Activated naive CD8-positive, alpha-beta T cell treated with anti-CD3 and anti-CD28 coated beads for 36 hours (primary cell): ENCODE measurements around the gene CCND2. TPM values are rescaled to one million over a fixed set of nuclear protein-coding genes. Genes with fewer than 3 reads are reported as not detected.
"Not testable (repeated sequence)": the region's sequence is repeated elsewhere in the genome, so short reads cannot be mapped to it uniquely, and the experiment has no call there.

Source experiments
- DNase-seq: peaks from one replicate; pipeline ENCODE4 v3.0.0; 2021
- H3K27ac Mint-ChIP-seq: one replicate; pipeline ENCODE4 v1.8.0; 2022; ENCODE audit warnings: mild to moderate bottlenecking, moderate library complexity, mixed read lengths
- H3K27me3 Mint-ChIP-seq: one replicate; pipeline ENCODE4 v1.8.0; 2022; ENCODE audit warnings: mild to moderate bottlenecking, mixed read lengths
- H3K36me3 Mint-ChIP-seq: one replicate; pipeline ENCODE4 v1.8.0; 2021; ENCODE audit warnings: mild to moderate bottlenecking, mixed read lengths
- H3K4me1 Mint-ChIP-seq: one replicate; pipeline ENCODE4 v1.8.0; 2021; ENCODE audit warnings: mixed read lengths
- H3K4me3 Mint-ChIP-seq: one replicate; pipeline ENCODE4 v1.8.0; 2022; ENCODE audit warnings: mild to moderate bottlenecking, moderate library complexity, mixed read lengths
- H3K9me3 Mint-ChIP-seq: one replicate; pipeline ENCODE4 v1.8.0; 2022; ENCODE audit warnings: mixed read lengths
- total RNA-seq, 2 experiments: library from RNA; stranded (reverse); gene quantifications; one replicate each; pipeline ENCODE4 v1.2.3, GENCODE V29; 2021

The CCND2 gene
- 100 to 1,000 TPM; 749 TPM for total RNA-seq

GRCh38 chr12:4273652-4274395 lies at the start of gene CCND2:
TSS of gene CCND2 (plus strand) at chr12:4273762. CDS start at chr12:4274041, 279 bp downstream.
- Mint-ChIP-seq H3K27me3 (no peaks in the 10 kb centered on the region), H3K4me3 (peak within 1 kb of the TSS; percentile 97), H3K9me3 (no peaks in the 10 kb centered on the region), H3K4me1 (peaks cover 27% of the 10 kb centered on the region), H3K27ac (peak within 1 kb of the TSS; percentile 100), H3K36me3 (peaks cover 48% of the 10 kb centered on the region)
- peak; percentile 84 for DNase-seq

GRCh38 chr12:4224206-4224889 lies 49.2 kb upstream of the CCND2 start:
- H3K4me3 Mint-ChIP-seq, result no peak overlapping the region
- no peak overlapping the region for H3K27ac Mint-ChIP-seq
- no peaks in the 10 kb centered on the region for H3K9me3 Mint-ChIP-seq
- H3K36me3 Mint-ChIP-seq, result no peaks in the 10 kb centered on the region
- peaks cover 9% of the 10 kb centered on the region for H3K27me3 Mint-ChIP-seq
- DNase-seq, result no peak
- peaks cover 4% of the 10 kb centered on the region for H3K4me1 Mint-ChIP-seq

- DNase-seq, result no peak
- Mint-ChIP-seq H3K27ac (no peak overlapping the region), H3K4me1 (peaks cover 3% of the 10 kb centered on the region), H3K4me3 (no peak overlapping the region), H3K27me3 (peaks cover 9% of the 10 kb centered on the region), H3K36me3 (no peaks in the 10 kb centered on the region), H3K9me3 (no peaks in the 10 kb centered on the region)
Observed at GRCh38 chr12:4225571-4225970, 48.0 kb upstream of the CCND2 start.

- H3K36me3 Mint-ChIP-seq, result no peaks in the 10 kb centered on the region
- peaks cover 9% of the 10 kb centered on the region for H3K27me3 Mint-ChIP-seq
- no peak overlapping the region for H3K4me3 Mint-ChIP-seq
- H3K9me3 Mint-ChIP-seq, result no peaks in the 10 kb centered on the region
- no peak overlapping the region for H3K27ac Mint-ChIP-seq
- H3K4me1 Mint-ChIP-seq, result peaks cover 3% of the 10 kb centered on the region
- no peak for DNase-seq
Observed at GRCh38 chr12:4227046-4227445, 46.5 kb upstream of the CCND2 start.

- DNase-seq, result no peak
- Mint-ChIP-seq H3K27me3 (peaks cover 9% of the 10 kb centered on the region), H3K36me3 (no peaks in the 10 kb centered on the region), H3K9me3 (no peaks in the 10 kb centered on the region), H3K4me1 (peaks cover 3% of the 10 kb centered on the region), H3K27ac (no peak overlapping the region), H3K4me3 (no peak overlapping the region)
Observed at GRCh38 chr12:4228122-4228580, 45.4 kb upstream of the CCND2 start.

GRCh38 chr12:4230526-4230925 lies 43.0 kb upstream of the CCND2 start:
- no peak overlapping the region for H3K4me3 Mint-ChIP-seq
- H3K9me3 Mint-ChIP-seq, result no peaks in the 10 kb centered on the region
- H3K27ac Mint-ChIP-seq, result no peak overlapping the region
- no peak for DNase-seq
- no peaks in the 10 kb centered on the region for H3K4me1 Mint-ChIP-seq
- H3K27me3 Mint-ChIP-seq, result peaks cover 7% of the 10 kb centered on the region
- no peaks in the 10 kb centered on the region for H3K36me3 Mint-ChIP-seq

GRCh38 chr12:4238577-4238976 lies 35.0 kb upstream of the CCND2 start:
- H3K4me3 Mint-ChIP-seq, result no peak overlapping the region

GRCh38 chr12:4239746-4240145 lies 33.8 kb upstream of the CCND2 start:
- no peak overlapping the region for H3K4me3 Mint-ChIP-seq
- H3K27ac Mint-ChIP-seq, result no peak overlapping the region
- H3K27me3 Mint-ChIP-seq, result peaks cover 26% of the 10 kb centered on the region
- peaks cover 3% of the 10 kb centered on the region for H3K4me1 Mint-ChIP-seq
- DNase-seq, result no peak
- H3K36me3 Mint-ChIP-seq, result peaks cover 24% of the 10 kb centered on the region
- peaks cover 32% of the 10 kb centered on the region for H3K9me3 Mint-ChIP-seq

More at GRCh38 chr12:4238577-4238976, 35.0 kb upstream of the CCND2 start:
- DNase-seq, result no peak
- Mint-ChIP-seq H3K9me3 (peaks cover 30% of the 10 kb centered on the region), H3K27me3 (peaks cover 18% of the 10 kb centered on the region), H3K4me1 (peaks cover 3% of the 10 kb centered on the region), H3K36me3 (peaks cover 24% of the 10 kb centered on the region), H3K27ac (no peak overlapping the region)

GRCh38 chr12:4240161-4240783 lies 33.3 kb upstream of the CCND2 start:
- Mint-ChIP-seq H3K4me1 (peaks cover 3% of the 10 kb centered on the region), H3K9me3 (peaks cover 32% of the 10 kb centered on the region), H3K27ac (no peak overlapping the region), H3K36me3 (peaks cover 24% of the 10 kb centered on the region), H3K27me3 (peaks cover 30% of the 10 kb centered on the region), H3K4me3 (no peak overlapping the region)
- no peak for DNase-seq

- peaks cover 28% of the 10 kb centered on the region for H3K27me3 Mint-ChIP-seq
- H3K36me3 Mint-ChIP-seq, result peaks cover 24% of the 10 kb centered on the region
- H3K9me3 Mint-ChIP-seq, result peaks cover 32% of the 10 kb centered on the region
- DNase-seq, result no peak
- peaks cover 5% of the 10 kb centered on the region for H3K4me1 Mint-ChIP-seq
- no peak overlapping the region for H3K27ac Mint-ChIP-seq
- no peak overlapping the region for H3K4me3 Mint-ChIP-seq
Observed at GRCh38 chr12:4240981-4241380, 32.6 kb upstream of the CCND2 start.

- Mint-ChIP-seq H3K4me1 (peaks cover 8% of the 10 kb centered on the region), H3K4me3 (no peak overlapping the region), H3K27ac (no peak overlapping the region), H3K36me3 (peaks cover 24% of the 10 kb centered on the region), H3K9me3 (peaks cover 32% of the 10 kb centered on the region), H3K27me3 (peaks cover 28% of the 10 kb centered on the region)
- DNase-seq, result no peak
Observed at GRCh38 chr12:4241592-4241991, 32.0 kb upstream of the CCND2 start.

GRCh38 chr12:4242595-4242994 lies 31.0 kb upstream of the CCND2 start:
- Mint-ChIP-seq H3K4me3 (no peak overlapping the region), H3K27me3 (peaks cover 28% of the 10 kb centered on the region)
- DNase-seq, result no peak

GRCh38 chr12:4243091-4243490 lies 30.5 kb upstream of the CCND2 start:
- Mint-ChIP-seq H3K4me3 (no peak overlapping the region), H3K27me3 (peaks cover 28% of the 10 kb centered on the region), H3K4me1 (peaks cover 8% of the 10 kb centered on the region), H3K9me3 (peaks cover 20% of the 10 kb centered on the region), H3K27ac (no peak overlapping the region), H3K36me3 (peaks cover 16% of the 10 kb centered on the region)
- DNase-seq, result no peak

More at GRCh38 chr12:4242595-4242994, 31.0 kb upstream of the CCND2 start:
- peaks cover 25% of the 10 kb centered on the region for H3K9me3 Mint-ChIP-seq
- peaks cover 8% of the 10 kb centered on the region for H3K4me1 Mint-ChIP-seq
- peaks cover 18% of the 10 kb centered on the region for H3K36me3 Mint-ChIP-seq
- H3K27ac Mint-ChIP-seq, result no peak overlapping the region

GRCh38 chr12:4243491-4244100 lies 30.0 kb upstream of the CCND2 start:
- not testable (repeated sequence) for H3K4me3 Mint-ChIP-seq, DNase-seq, H3K27ac Mint-ChIP-seq, H3K4me1 Mint-ChIP-seq
- Mint-ChIP-seq H3K36me3 (peaks cover 11% of the 10 kb centered on the region), H3K27me3 (peaks cover 28% of the 10 kb centered on the region), H3K9me3 (peaks cover 15% of the 10 kb centered on the region)

- Mint-ChIP-seq H3K27me3 (peaks cover 28% of the 10 kb centered on the region), H3K4me1 (peaks cover 8% of the 10 kb centered on the region), H3K4me3 (no peak overlapping the region), H3K36me3 (peaks cover under 1% of the 10 kb centered on the region), H3K9me3 (peaks cover 3% of the 10 kb centered on the region), H3K27ac (no peak overlapping the region)
- no peak for DNase-seq
Observed at GRCh38 chr12:4244868-4245267, 28.7 kb upstream of the CCND2 start.
